ENCODE data around the gene GPATCH11. TPM values are rescaled to one million over a fixed set of nuclear protein-coding genes. Genes with fewer than 3 reads are reported as not detected.

The GPATCH11 gene
- total and polyA plus RNA-seq, 5 donors from 2014 or later: 9.6 to 11.3 (median 10.4) TPM

DNA sequence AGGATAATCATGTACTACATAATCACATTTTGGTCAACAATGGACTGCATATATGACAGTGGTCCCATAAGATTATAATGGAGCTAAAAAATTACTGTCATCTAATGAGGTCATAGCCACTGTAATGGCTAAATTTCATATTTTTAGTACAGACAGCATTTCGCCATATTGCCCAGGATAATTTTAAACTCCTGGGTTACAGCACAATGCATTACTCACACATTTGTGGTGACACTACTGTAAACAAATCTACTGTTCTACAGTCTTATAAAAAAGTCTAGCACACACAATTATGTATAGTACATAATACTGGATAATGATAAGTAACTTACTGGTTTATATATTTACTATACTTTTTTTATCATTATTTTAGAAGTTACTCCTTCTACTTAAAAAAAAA, 59.7 kb downstream of the GPATCH11 start:
- H3K27me3 ChIP-seq (ENCODE audit: control insufficient read depth, insufficient read depth, low read length): no peaks in the 10 kb centered on the region
- H3K9me3 ChIP-seq (ENCODE audit: control insufficient read depth in 2 of 2, low read length in 2 of 2): no peaks in the 10 kb centered on the region
- peaks cover 61% of the 10 kb centered on the region for H3K36me3 ChIP-seq (ENCODE audit: control insufficient read depth, insufficient read depth, low read length)
- Mint-ChIP-seq H3K4me1 (peaks cover 4 to 12% (median 7%) of the 10 kb centered on the region in 4 donors), H3K27me3 (no peaks in the 10 kb centered on the region), H3K27ac (no peak overlapping the region), H3K9me3 (no peaks in the 10 kb centered on the region), H3K36me3 (peaks cover 43% of the 10 kb centered on the region), H3K4me3 (no peak overlapping the region)
- no peak overlapping the region for H3K27ac ChIP-seq (ENCODE audit: insufficient read depth, low read length, poor library complexity, severe bottlenecking)
- DNase-seq (no peak), ATAC-seq (ENCODE audit: low read depth in 2 of 2) (no peak)
- H3K4me1 ChIP-seq (ENCODE audit: control insufficient read depth, insufficient read depth, low read length, poor library complexity, severe bottlenecking): no peaks in the 10 kb centered on the region
- no peak overlapping the region for H3K4me3 ChIP-seq (ENCODE audit: low read depth, low read length)

GRCh38 chr2:37146062-37146461, 61.7 kb downstream of the GPATCH11 start:
- Mint-ChIP-seq H3K9me3 (no peaks in the 10 kb centered on the region), H3K27me3 (no peaks in the 10 kb centered on the region), H3K36me3 (peaks cover 27% of the 10 kb centered on the region), H3K4me1 (peaks cover 5 to 23% (median 22%) of the 10 kb centered on the region in 4 donors), H3K4me3 (no peak overlapping the region), H3K27ac (no peak overlapping the region)
- no peak overlapping the region for H3K27ac ChIP-seq (ENCODE audit: insufficient read depth, low read length, poor library complexity, severe bottlenecking)
- DNase-seq (no peak), ATAC-seq (ENCODE audit: low read depth in 2 of 2) (no peak)
- H3K4me3 ChIP-seq (ENCODE audit: low read depth, low read length): no peak overlapping the region
- H3K27me3 ChIP-seq (ENCODE audit: control insufficient read depth, insufficient read depth, low read length): no peaks in the 10 kb centered on the region
- H3K36me3 ChIP-seq (ENCODE audit: control insufficient read depth, insufficient read depth, low read length): peaks cover 43% of the 10 kb centered on the region
- H3K4me1 ChIP-seq (ENCODE audit: control insufficient read depth, insufficient read depth, low read length, poor library complexity, severe bottlenecking): peaks cover 16% of the 10 kb centered on the region
- H3K9me3 ChIP-seq (ENCODE audit: control insufficient read depth in 2 of 2, low read length in 2 of 2): no peaks in the 10 kb centered on the region

- H3K36me3 Mint-ChIP-seq: peaks cover 34% of the 10 kb centered on the region
- peaks cover 16% of the 10 kb centered on the region for H3K4me1 ChIP-seq (ENCODE audit: control insufficient read depth, insufficient read depth, low read length, poor library complexity, severe bottlenecking)
- no peaks in the 10 kb centered on the region for H3K27me3 ChIP-seq (ENCODE audit: control insufficient read depth, insufficient read depth, low read length)
- peak overlapping the region; percentile 35 to 52 (median 43) for H3K27ac Mint-ChIP-seq
- no peak overlapping the region for H3K4me3 ChIP-seq (ENCODE audit: low read depth, low read length)
- DNase-seq: no peak
- H3K9me3 ChIP-seq (ENCODE audit: control insufficient read depth in 2 of 2, low read length in 2 of 2): no peaks in the 10 kb centered on the region
- no peak overlapping the region for H3K27ac ChIP-seq (ENCODE audit: insufficient read depth, low read length, poor library complexity, severe bottlenecking)
- H3K4me3 Mint-ChIP-seq: peak overlapping the region in 1 of 4 donors; percentile 38
- peaks cover 0 to 3% (median 0%) of the 10 kb centered on the region in 7 donors for H3K9me3 Mint-ChIP-seq
- peaks cover 13 to 40% (median 37%) of the 10 kb centered on the region in 4 donors for H3K4me1 Mint-ChIP-seq
- H3K36me3 ChIP-seq (ENCODE audit: control insufficient read depth, insufficient read depth, low read length): peaks cover 36% of the 10 kb centered on the region
- no peak for ATAC-seq (ENCODE audit: low read depth in 2 of 2)
- H3K27me3 Mint-ChIP-seq: no peaks in the 10 kb centered on the region
Observed at GRCh38 chr2:37148325-37148724, 64.0 kb downstream of the GPATCH11 start.

Other genes with a start within 250 kb of the GPATCH11 start
- 34.8 TPM for gene STRN, start 118.0 kb upstream of the GPATCH11 start, total RNA-seq
- gene STRN, start 118.0 kb upstream of the GPATCH11 start, polyA plus RNA-seq: 10 to 100 TPM; 12.3 to 16.4 (median 12.3) TPM
- 49.1 TPM for gene HEATR5B, start 146 bp upstream of the GPATCH11 start, total RNA-seq
- gene HEATR5B, start 146 bp upstream of the GPATCH11 start, polyA plus RNA-seq: 10 to 100 TPM in 2 of 4 donors, 1 to 10 TPM in 2; 7.4 to 13.6 (median 9.8) TPM
- gene EIF2AK2, start 72.5 kb downstream of the GPATCH11 start, total RNA-seq: 40.9 TPM
- gene EIF2AK2, start 72.5 kb downstream of the GPATCH11 start, polyA plus RNA-seq: 10 to 100 TPM; 20.5 to 23.4 (median 22.4) TPM
- not detected for gene SULT6B1, start 104.2 kb downstream of the GPATCH11 start, total RNA-seq
- not detected for gene SULT6B1, start 104.2 kb downstream of the GPATCH11 start, polyA plus RNA-seq
- gene CEBPZOS, start 112.0 kb downstream of the GPATCH11 start, total RNA-seq: 33.1 TPM
- gene CEBPZOS, start 112.0 kb downstream of the GPATCH11 start, polyA plus RNA-seq: 10 to 100 TPM; 24.8 to 37.7 (median 29.8) TPM
- gene CEBPZ, start 147.1 kb downstream of the GPATCH11 start, total RNA-seq: 64.2 TPM
- 10 to 100 TPM; 25.1 to 39.1 (median 31.8) TPM for gene CEBPZ, start 147.1 kb downstream of the GPATCH11 start, polyA plus RNA-seq
- 26.5 TPM for gene NDUFAF7, start 147.1 kb downstream of the GPATCH11 start, total RNA-seq
- 1 to 10 TPM; 5.4 to 9.3 (median 6.8) TPM for gene NDUFAF7, start 147.1 kb downstream of the GPATCH11 start, polyA plus RNA-seq
- 19.7 TPM for gene PRKD3, start 240.3 kb downstream of the GPATCH11 start, total RNA-seq
- gene PRKD3, start 240.3 kb downstream of the GPATCH11 start, polyA plus RNA-seq: 10 to 100 TPM in 2 of 4 donors, 1 to 10 TPM in 2; 5.3 to 16.9 (median 12.2) TPM

Measured in CD4-positive, CD25-positive, alpha-beta regulatory T cell (primary cell).